Common myeloid progenitor, CD34-positive (primary cell): Measurements from ENCODE around the gene PITPNC1.
"Not testable (repeated sequence)": the region's sequence is repeated elsewhere in the genome, so short reads cannot be mapped to it uniquely, and the experiment has no call there.

ENCODE experiments used
- CTCF ChIA-PET: fragments of 350-600 bp; sonication (Branson Sonifier 250); formaldehyde crosslinking; loops from one replicate; lab custom pipeline; 2021; ENCODE audit warnings: antibody characterized with exemption; lab: Charles Lee
- POLR2A ChIA-PET: fragments of 350-600 bp; sonication (Branson Sonifier 250); formaldehyde crosslinking; loops from one replicate; lab custom pipeline; 2021; ENCODE audit warnings: antibody characterized with exemption; lab: Charles Lee
- DNase-seq, 3 donors: peaks; one replicate each; pipeline versions ENCODE4 v3.0.0 to v3.0.0-alpha.2; 2013
- H3K27ac ChIP-seq, 2 experiments: 1 replicate in 1 of 2; 2 replicates in 1 of 2; pipeline ENCODE4 v1.7.0; 2013; ENCODE audit warnings: inconsistent platforms in 2 of 2, low read length in 2 of 2, mild to moderate bottlenecking in 2 of 2, low read depth in 1 of 2, moderate library complexity in 1 of 2; ENCODE audit not compliant: severe bottlenecking in 2 of 2, insufficient read depth in 1 of 2, poor library complexity in 1 of 2
- H3K27me3 ChIP-seq, 5 experiments: replicated peaks in 2 of 5; 1 replicate in 3 of 5; 2 replicates in 2 of 5; pipeline versions ENCODE4 v1.6.1 to v1.7.0; 2013; ENCODE audit warnings: low read length in 4 of 5, mild to moderate bottlenecking in 2 of 5, moderate library complexity in 2 of 5, inconsistent platforms in 1 of 5; ENCODE audit not compliant: insufficient read depth in 5 of 5, control insufficient read depth in 4 of 5
- H3K36me3 ChIP-seq, 4 experiments: 1 replicate in 2 of 4; 2 replicates in 2 of 4; pipeline versions ENCODE4 v1.6.1 to v1.7.0; 2013; ENCODE audit warnings: low read length in 3 of 4, control low read depth in 1 of 4, mild to moderate bottlenecking in 1 of 4; ENCODE audit not compliant: control insufficient read depth in 4 of 4, insufficient read depth in 4 of 4
- H3K4me1 ChIP-seq, 4 experiments: 1 replicate in 3 of 4; 2 replicates in 1 of 4; pipeline versions ENCODE4 v1.6.1 to v1.7.1; 2013; ENCODE audit warnings: low read length in 3 of 4, mild to moderate bottlenecking in 3 of 4, control low read depth in 1 of 4, inconsistent platforms in 1 of 4, moderate library complexity in 1 of 4; ENCODE audit not compliant: control insufficient read depth in 4 of 4, insufficient read depth in 4 of 4; ENCODE audit errors: control extremely low read depth in 1 of 4
- H3K4me3 ChIP-seq, 7 experiments: 1 replicate in 4 of 7; 2 replicates in 3 of 7; pipeline versions ENCODE4 v1.5.1 to v1.7.0; 2013; ENCODE audit warnings: mild to moderate bottlenecking in 7 of 7, low read length in 6 of 7, moderate library complexity in 6 of 7, inconsistent platforms in 2 of 7, low read depth in 2 of 7, control low read depth in 1 of 7; ENCODE audit not compliant: insufficient read depth in 4 of 7, control insufficient read depth in 1 of 7; ENCODE audit errors: extremely low read depth in 1 of 7
- H3K9me3 ChIP-seq, 5 experiments: 1 replicate in 4 of 5; 2 replicates in 1 of 5; pipeline versions ENCODE4 v1.6.1 to v1.7.1; 2013; ENCODE audit warnings: low read length in 4 of 5, mild to moderate bottlenecking in 2 of 5, inconsistent platforms in 1 of 5, low read depth in 1 of 5, moderate library complexity in 1 of 5; ENCODE audit not compliant: control insufficient read depth in 4 of 5, insufficient read depth in 2 of 5; ENCODE audit errors: control extremely low read depth in 1 of 5
- WGBS: methylation state at CpG from one replicate; pipeline ENCODE4 v1.1.5; 2013; ENCODE audit not compliant: insufficient coverage; 5-methylcytosine and 5-hydroxymethylcytosine counted together

The PITPNC1 gene

GRCh38 chr17:67642488-67642887 is 265.4 kb downstream of the PITPNC1 start:
- H3K4me3 ChIP-seq: no peak overlapping the region
- ChIA-PET CTCF (no interaction called here), POLR2A (no interaction called here)
- no peak overlapping the region for H3K27ac ChIP-seq
- no peak for DNase-seq
- H3K36me3 ChIP-seq: peaks cover 0 to 2% (median 0%) of the 10 kb centered on the region in 4 experiments
- peaks cover 0 to 3% (median 0%) of the 10 kb centered on the region in 4 experiments for H3K4me1 ChIP-seq
- no peaks in the 10 kb centered on the region for H3K27me3 ChIP-seq
- H3K9me3 ChIP-seq: no peaks in the 10 kb centered on the region
- 100% methylated on average over 5 of the region's 5 CpGs for WGBS

- H3K27ac ChIP-seq: no peak overlapping the region
- WGBS: 94% methylated on average over 5 of the region's 5 CpGs
- ChIA-PET POLR2A (no interaction called here), CTCF (no interaction called here)
- no peaks in the 10 kb centered on the region for H3K9me3 ChIP-seq
- no peaks in the 10 kb centered on the region for H3K4me1 ChIP-seq
- H3K36me3 ChIP-seq: no peaks in the 10 kb centered on the region
- H3K27me3 ChIP-seq: no peaks in the 10 kb centered on the region
- DNase-seq: no peak
- H3K4me3 ChIP-seq: no peak overlapping the region
Observed at GRCh38 chr17:67644061-67644460, 267.0 kb downstream of the PITPNC1 start.

- H3K4me1 ChIP-seq, H3K27me3 ChIP-seq, H3K9me3 ChIP-seq, H3K36me3 ChIP-seq, H3K4me3 ChIP-seq, H3K27ac ChIP-seq, DNase-seq, POLR2A ChIA-PET: not testable (repeated sequence)
- CTCF ChIA-PET: interaction anchor here (1.0 kb wide), 1 partner anchor 45 kb away, joined by 3 read pairs; no protein-coding TSS in a partner anchor
- WGBS: 100% methylated on average over 1 of the region's 8 CpGs
Observed at GRCh38 chr17:67645195-67645594, 268.1 kb downstream of the PITPNC1 start.

- Histone ChIP-seq H3K36me3 (no peaks in the 10 kb centered on the region), H3K27ac (no peak overlapping the region), H3K9me3 (no peaks in the 10 kb centered on the region), H3K4me3 (no peak overlapping the region), H3K4me1 (no peaks in the 10 kb centered on the region), H3K27me3 (no peaks in the 10 kb centered on the region)
- CTCF ChIA-PET: no interaction called here
- 100% methylated on average over 1 of the region's 6 CpGs for WGBS
- POLR2A ChIA-PET: no interaction called here
- no peak for DNase-seq
Observed at GRCh38 chr17:67646472-67646871, 269.4 kb downstream of the PITPNC1 start.

GRCh38 chr17:67647482-67647881 is 270.4 kb downstream of the PITPNC1 start:
- no peak for DNase-seq
- 100% methylated on average over 2 of the region's 5 CpGs for WGBS
- CTCF ChIA-PET: no interaction called here
- no peaks in the 10 kb centered on the region for H3K36me3 ChIP-seq
- no peaks in the 10 kb centered on the region for H3K27me3 ChIP-seq
- H3K4me1 ChIP-seq: no peaks in the 10 kb centered on the region
- H3K9me3 ChIP-seq: no peaks in the 10 kb centered on the region
- POLR2A ChIA-PET: no interaction called here
- no peak overlapping the region for H3K4me3 ChIP-seq
- no peak overlapping the region for H3K27ac ChIP-seq

- Histone ChIP-seq H3K4me3 (no peak overlapping the region), H3K27ac (no peak overlapping the region), H3K27me3 (no peaks in the 10 kb centered on the region), H3K9me3 (no peaks in the 10 kb centered on the region), H3K36me3 (peaks cover 0 to 2% (median 0%) of the 10 kb centered on the region in 4 experiments), H3K4me1 (no peaks in the 10 kb centered on the region)
- no peak for DNase-seq
- ChIA-PET CTCF (interaction anchor here (0.7 to 0.8 kb wide), 2 partner anchors 8 to 273 kb away, joined by 3 read pairs; no protein-coding TSS in a partner anchor), POLR2A (no interaction called here)
- 98% methylated on average over 6 of the region's 6 CpGs for WGBS
Observed at GRCh38 chr17:67648032-67648905, 271.2 kb downstream of the PITPNC1 start.

GRCh38 chr17:67648906-67649295 is 271.8 kb downstream of the PITPNC1 start:
- POLR2A ChIA-PET, DNase-seq, H3K9me3 ChIP-seq, H3K27ac ChIP-seq, H3K27me3 ChIP-seq, H3K4me1 ChIP-seq, H3K4me3 ChIP-seq, H3K36me3 ChIP-seq: not testable (repeated sequence)
- WGBS: 100% methylated on average over 2 of the region's 3 CpGs
- CTCF ChIA-PET: interaction anchor here (0.7 to 0.8 kb wide), 2 partner anchors 9 to 273 kb away, joined by 3 read pairs; no protein-coding TSS in a partner anchor
